IPS-18a (cell line): ENCODE measurements around the gene SS18L1.

Experiments
- H3K27ac ChIP-seq: one replicate; pipeline ENCODE4 v1.5.1; 2013; ENCODE audit warnings: low read length
- H3K27me3 ChIP-seq: one replicate; pipeline ENCODE4 v1.6.1; 2013; ENCODE audit warnings: mild to moderate bottlenecking, low read length; ENCODE audit not compliant: control insufficient read depth, insufficient read depth
- H3K36me3 ChIP-seq: one replicate; pipeline ENCODE4 v1.6.1; 2013; ENCODE audit warnings: low read depth, low read length; ENCODE audit not compliant: control insufficient read depth
- H3K4me1 ChIP-seq: one replicate; pipeline ENCODE4 v1.6.1; 2013; ENCODE audit warnings: low read depth, low read length; ENCODE audit not compliant: control insufficient read depth
- H3K4me3 ChIP-seq: one replicate; pipeline ENCODE4 v1.5.1; 2013; ENCODE audit warnings: low read length
- H3K9ac ChIP-seq: one replicate; pipeline ENCODE4 v1.6.1; 2013; ENCODE audit warnings: mild to moderate bottlenecking, low read length, moderate library complexity
- H3K9me3 ChIP-seq: one replicate; pipeline ENCODE4 v1.6.1; 2013; ENCODE audit warnings: low read depth, low read length; ENCODE audit not compliant: control insufficient read depth

The SS18L1 gene

GRCh38 chr20:62183426-62184142, 40.0 kb downstream of the SS18L1 start:
- peak overlapping the region; percentile 77 for H3K27ac ChIP-seq

GRCh38 chr20:62186096-62186426, 42.5 kb downstream of the SS18L1 start:
- Histone ChIP-seq H3K36me3 (peaks cover 7% of the 10 kb centered on the region), H3K27ac (no peak overlapping the region), H3K9me3 (no peaks in the 10 kb centered on the region), H3K4me3 (no peak overlapping the region), H3K9ac (no peak overlapping the region), H3K4me1 (peaks cover 7% of the 10 kb centered on the region), H3K27me3 (no peaks in the 10 kb centered on the region)

More at GRCh38 chr20:62183426-62184142, 40.0 kb downstream of the SS18L1 start:
- Histone ChIP-seq H3K36me3 (peaks cover 11% of the 10 kb centered on the region), H3K9ac (peak overlapping the region; percentile 90), H3K9me3 (no peaks in the 10 kb centered on the region), H3K4me1 (peaks cover 7% of the 10 kb centered on the region), H3K27me3 (no peaks in the 10 kb centered on the region), H3K4me3 (peak overlapping the region; percentile 91)

- H3K27me3 ChIP-seq = no peaks in the 10 kb centered on the region
- H3K27ac ChIP-seq = no peak overlapping the region
- no peaks in the 10 kb centered on the region for H3K9me3 ChIP-seq
- peaks cover 6% of the 10 kb centered on the region for H3K36me3 ChIP-seq
- H3K4me1 ChIP-seq = peaks cover under 1% of the 10 kb centered on the region
- no peak overlapping the region for H3K9ac ChIP-seq
- H3K4me3 ChIP-seq = no peak overlapping the region
Measured at GRCh38 chr20:62186887-62187866, 43.6 kb downstream of the SS18L1 start.

GRCh38 chr20:62190639-62191411, 47.3 kb downstream of the SS18L1 start:
- H3K27me3 ChIP-seq = no peaks in the 10 kb centered on the region
- H3K4me1 ChIP-seq = no peaks in the 10 kb centered on the region
- no peak overlapping the region for H3K27ac ChIP-seq
- H3K9me3 ChIP-seq = no peaks in the 10 kb centered on the region
- H3K36me3 ChIP-seq = peaks cover 7% of the 10 kb centered on the region
- no peak overlapping the region for H3K4me3 ChIP-seq
- no peak overlapping the region for H3K9ac ChIP-seq

- no peaks in the 10 kb centered on the region for H3K9me3 ChIP-seq
- H3K4me1 ChIP-seq = no peaks in the 10 kb centered on the region
- no peak overlapping the region for H3K4me3 ChIP-seq
- no peaks in the 10 kb centered on the region for H3K27me3 ChIP-seq
- H3K27ac ChIP-seq = no peak overlapping the region
- peaks cover 11% of the 10 kb centered on the region for H3K36me3 ChIP-seq
- H3K9ac ChIP-seq = no peak overlapping the region
Measured at GRCh38 chr20:62191781-62192559, 48.4 kb downstream of the SS18L1 start.

GRCh38 chr20:62192635-62193034, 49.1 kb downstream of the SS18L1 start:
- Histone ChIP-seq H3K4me3 (no peak overlapping the region), H3K4me1 (no peaks in the 10 kb centered on the region), H3K36me3 (peaks cover 11% of the 10 kb centered on the region), H3K27ac (no peak overlapping the region), H3K9ac (no peak overlapping the region), H3K9me3 (no peaks in the 10 kb centered on the region), H3K27me3 (no peaks in the 10 kb centered on the region)

- Histone ChIP-seq H3K27me3 (no peaks in the 10 kb centered on the region), H3K9me3 (no peaks in the 10 kb centered on the region), H3K36me3 (peaks cover 18% of the 10 kb centered on the region), H3K4me3 (no peak overlapping the region), H3K4me1 (no peaks in the 10 kb centered on the region), H3K9ac (no peak overlapping the region), H3K27ac (no peak overlapping the region)
Measured at GRCh38 chr20:62193079-62194025, 49.8 kb downstream of the SS18L1 start.

- Histone ChIP-seq H3K27me3 (no peaks in the 10 kb centered on the region), H3K9me3 (no peaks in the 10 kb centered on the region), H3K27ac (no peak overlapping the region), H3K4me1 (no peaks in the 10 kb centered on the region), H3K9ac (no peak overlapping the region), H3K4me3 (no peak overlapping the region), H3K36me3 (peaks cover 17% of the 10 kb centered on the region)
Measured at GRCh38 chr20:62195075-62195405, 51.5 kb downstream of the SS18L1 start.

GRCh38 chr20:62195736-62196135, 52.2 kb downstream of the SS18L1 start:
- no peaks in the 10 kb centered on the region for H3K9me3 ChIP-seq
- no peak overlapping the region for H3K27ac ChIP-seq
- H3K36me3 ChIP-seq = peaks cover 24% of the 10 kb centered on the region
- no peaks in the 10 kb centered on the region for H3K27me3 ChIP-seq
- no peaks in the 10 kb centered on the region for H3K4me1 ChIP-seq
- no peak overlapping the region for H3K9ac ChIP-seq
- no peak overlapping the region for H3K4me3 ChIP-seq

GRCh38 chr20:62196286-62196685, 52.7 kb downstream of the SS18L1 start:
- Histone ChIP-seq H3K27ac (no peak overlapping the region), H3K9ac (no peak overlapping the region), H3K4me3 (no peak overlapping the region), H3K36me3 (peaks cover 27% of the 10 kb centered on the region), H3K27me3 (no peaks in the 10 kb centered on the region), H3K4me1 (no peaks in the 10 kb centered on the region), H3K9me3 (no peaks in the 10 kb centered on the region)
